SIG-M5 treated with dmso at 0.1 percent for 504 hours (cell line): ENCODE results near the gene GUCY1A1.

Source experiments
- DNase-seq: peaks from one replicate; lab custom pipeline; 2025; ENCODE audit not compliant: unreplicated experiment; lab: John Stamatoyannopoulos, UW

The GUCY1A1 gene

DNA sequence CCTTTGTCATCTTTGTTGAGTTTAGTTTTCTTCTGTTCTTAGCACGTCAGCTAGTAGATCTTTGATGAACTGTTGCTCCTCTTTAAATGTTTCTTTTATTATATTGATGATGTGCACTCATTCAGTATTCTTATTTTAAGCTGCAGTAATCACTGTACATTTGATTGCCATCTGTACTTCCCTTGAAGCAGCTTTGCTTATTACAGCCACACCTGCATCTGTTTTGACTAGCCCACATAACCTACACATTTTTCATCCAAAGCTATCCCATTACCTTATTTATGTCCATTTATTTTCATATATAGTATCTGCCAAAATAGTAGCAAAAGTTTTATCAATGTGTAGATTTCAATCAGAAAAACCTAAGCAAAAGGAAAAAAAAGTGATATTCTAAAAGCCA is 68.3 kb downstream of the GUCY1A1 start:
- DNase-seq = no peak

DNA sequence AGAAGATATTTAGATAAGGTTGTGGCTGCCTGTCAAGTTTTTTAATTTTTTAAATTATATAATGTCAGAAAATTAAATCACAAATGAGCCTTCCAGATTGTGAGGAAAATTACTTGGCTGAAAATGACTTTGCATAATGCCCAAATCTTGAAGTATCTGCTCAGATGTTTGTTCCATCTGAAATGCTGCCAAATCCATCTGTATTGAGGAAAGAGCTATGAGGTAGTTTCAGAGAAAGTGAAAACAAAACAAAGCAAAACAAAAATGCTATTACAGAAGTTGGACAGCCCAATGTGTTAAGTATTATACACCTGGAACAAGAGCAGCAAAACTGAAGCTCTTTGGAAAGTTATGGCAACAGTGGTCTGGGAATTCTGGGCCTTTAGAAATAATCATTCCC is 68.8 kb downstream of the GUCY1A1 start:
- no peak for DNase-seq

DNA sequence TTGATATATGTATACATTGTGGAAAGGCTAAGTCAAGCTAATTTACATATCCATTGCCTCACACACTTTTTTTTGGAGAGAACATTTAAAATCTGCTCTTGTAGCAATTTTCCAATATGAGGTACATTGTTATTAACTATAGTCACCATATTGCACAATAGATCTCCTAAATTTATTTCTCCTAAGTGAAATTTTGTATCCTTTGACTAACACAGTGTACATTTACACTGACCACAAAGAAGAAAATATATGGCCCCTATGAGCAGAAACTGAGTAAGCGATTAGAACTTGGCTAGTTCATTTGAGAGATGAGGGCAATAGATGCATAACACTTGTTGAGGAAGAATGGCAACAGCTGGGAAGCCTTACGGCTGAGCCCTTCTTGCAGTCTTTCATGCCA is 71.9 kb downstream of the GUCY1A1 start:
- DNase-seq = no peak

DNA sequence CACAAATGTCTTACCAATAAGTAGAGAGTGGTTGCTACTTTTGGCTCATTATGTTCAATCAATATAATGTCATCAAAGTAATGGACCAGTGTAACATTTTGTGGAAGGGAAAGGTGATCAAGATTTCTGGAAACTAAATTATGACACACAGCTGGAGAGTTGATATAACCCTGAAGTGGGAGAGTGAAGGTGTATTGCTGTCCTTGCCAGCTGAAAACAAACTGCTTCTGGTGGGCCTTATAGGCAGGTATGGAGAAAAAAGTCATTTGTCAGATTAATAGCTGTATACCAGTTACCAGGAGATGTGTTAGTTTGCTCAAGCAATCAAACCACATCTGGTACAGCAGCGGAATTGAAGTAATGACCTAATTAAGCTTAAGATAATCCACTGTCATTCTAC is 74.9 kb downstream of the GUCY1A1 start:
- DNase-seq = no peak

DNA sequence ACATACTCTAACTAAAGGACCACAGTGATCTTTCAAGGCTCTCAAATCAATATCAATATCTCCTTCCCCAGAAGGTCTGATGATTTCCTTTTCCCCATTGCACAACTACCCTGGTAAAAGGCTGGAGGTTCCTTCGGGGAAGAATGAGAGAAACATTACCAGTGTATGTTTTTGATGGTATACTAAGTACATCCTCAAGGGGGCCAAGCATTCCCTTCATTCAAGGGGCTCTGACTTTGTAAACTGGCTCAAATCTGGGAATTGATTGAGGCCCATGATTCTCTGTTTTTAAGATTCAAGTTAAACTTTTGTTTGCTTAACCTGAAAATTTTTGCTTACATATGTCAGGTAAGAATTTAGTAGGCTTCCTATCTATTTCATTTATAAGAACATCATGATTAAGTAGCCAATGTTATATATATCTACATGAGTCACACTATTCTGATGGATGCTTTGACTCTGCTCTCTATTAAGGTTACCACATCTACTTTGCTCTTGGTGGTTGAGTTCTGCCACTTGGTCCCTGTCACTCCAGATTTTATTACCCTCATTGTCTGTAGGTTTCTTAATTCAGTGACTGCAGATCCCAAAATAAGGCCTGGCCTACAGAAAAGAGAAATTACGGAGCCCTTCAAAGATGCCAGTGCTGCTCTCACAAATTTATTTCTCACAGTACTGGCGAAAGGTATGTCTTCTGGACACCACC is 75.8 kb downstream of the GUCY1A1 start:
- no peak for DNase-seq

DNA sequence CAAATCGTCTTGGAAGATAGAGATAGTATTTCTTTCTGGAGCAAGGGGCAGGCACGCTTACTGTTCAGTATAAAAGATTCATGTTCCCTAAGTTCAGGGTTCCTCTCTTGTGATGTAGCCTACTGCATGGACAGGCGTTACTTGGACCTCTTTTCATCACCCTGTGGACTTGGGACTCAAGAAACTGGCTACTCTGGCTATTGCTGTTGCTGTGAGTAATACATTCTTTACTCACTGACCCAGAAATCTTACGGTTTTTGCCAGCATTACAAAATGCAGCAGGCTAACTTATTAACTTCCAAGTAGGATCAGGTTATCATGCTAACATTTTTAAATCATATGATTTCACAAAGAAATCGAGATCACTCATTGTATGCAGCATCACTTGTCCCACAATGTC is 79.3 kb downstream of the GUCY1A1 start:
- no peak for DNase-seq

DNA sequence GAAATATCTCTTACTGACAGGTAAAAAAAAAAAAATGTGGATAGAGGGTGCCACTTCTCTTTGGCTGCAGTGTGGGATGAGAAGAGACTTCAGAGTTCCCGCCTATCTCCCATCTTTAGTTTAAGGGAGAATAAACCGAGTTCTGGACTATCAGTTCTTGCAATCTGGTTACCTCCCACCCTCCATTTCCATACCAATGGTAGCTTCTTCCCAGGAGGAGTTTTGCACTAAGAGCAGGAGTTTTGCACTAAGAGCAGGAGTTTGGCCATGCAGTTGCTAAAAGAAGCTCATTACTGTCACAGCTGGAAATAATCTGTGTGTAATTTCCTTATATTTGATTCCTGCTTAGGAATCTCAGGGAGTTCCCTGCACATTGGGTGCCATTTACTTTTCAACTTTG is 81.4 kb downstream of the GUCY1A1 start:
- no peak for DNase-seq

DNA sequence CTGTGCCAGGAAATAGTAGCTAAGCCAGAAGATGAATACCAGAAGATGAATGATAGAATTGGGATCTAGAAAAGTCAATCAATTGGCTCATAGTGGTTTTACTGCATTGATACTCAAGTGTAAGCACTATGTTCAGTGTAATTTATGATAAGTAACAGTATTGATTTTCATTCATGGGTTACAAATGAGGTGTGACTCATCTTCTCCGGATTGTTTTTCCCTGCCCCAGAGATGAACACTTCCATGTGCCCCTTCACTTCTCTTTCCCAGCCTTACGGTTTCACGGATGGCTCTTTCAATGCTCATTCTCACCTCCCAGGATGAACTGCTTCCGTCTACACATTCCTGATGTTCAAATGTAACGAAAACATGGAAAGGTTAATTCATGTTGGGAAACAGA is 82.4 kb downstream of the GUCY1A1 start:
- no peak for DNase-seq

DNA sequence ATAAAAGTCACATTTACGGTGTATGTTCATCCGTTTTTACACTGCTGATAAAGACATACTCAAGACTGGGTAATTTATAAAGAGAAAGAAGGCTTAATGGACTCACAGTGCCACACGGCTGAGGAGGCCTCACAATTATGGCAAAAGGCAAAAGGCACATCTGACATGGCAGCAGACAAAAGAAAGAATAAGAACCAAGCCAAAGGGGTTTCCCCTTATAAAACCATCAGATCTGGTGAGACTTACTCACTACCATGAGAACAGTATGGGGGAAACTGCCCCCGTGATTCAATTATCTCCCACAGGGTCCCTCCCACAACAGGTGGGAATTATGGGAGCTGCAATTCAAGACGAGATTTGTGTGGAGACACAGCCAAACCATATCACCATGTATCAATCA is 84.9 kb downstream of the GUCY1A1 start:
- no peak for DNase-seq

DNA sequence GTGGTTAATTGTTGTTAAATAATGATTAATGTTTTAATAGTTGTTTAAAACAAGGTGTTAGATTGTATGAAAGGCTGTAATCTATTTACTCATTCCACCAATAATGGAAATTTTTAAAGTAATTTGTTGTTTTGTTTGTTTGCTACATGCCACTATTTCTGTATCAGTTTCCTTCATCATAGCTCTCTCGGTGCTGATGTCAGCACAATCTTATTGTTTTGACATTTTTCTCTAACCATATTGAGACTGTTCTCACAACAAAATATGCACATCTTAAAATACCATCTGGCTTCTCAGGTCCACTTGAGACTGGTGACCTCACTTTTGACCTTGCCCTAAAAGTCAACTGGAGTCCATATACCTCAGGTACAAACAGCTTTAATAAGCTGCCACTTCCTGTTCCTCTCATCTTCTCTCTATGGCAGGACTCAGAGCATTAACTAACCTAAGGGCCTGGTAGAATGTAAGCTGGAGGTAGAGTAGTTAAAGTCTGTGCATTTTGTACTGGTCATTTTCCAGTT is 91.2 kb downstream of the GUCY1A1 start:
- DNase-seq = no peak

DNA sequence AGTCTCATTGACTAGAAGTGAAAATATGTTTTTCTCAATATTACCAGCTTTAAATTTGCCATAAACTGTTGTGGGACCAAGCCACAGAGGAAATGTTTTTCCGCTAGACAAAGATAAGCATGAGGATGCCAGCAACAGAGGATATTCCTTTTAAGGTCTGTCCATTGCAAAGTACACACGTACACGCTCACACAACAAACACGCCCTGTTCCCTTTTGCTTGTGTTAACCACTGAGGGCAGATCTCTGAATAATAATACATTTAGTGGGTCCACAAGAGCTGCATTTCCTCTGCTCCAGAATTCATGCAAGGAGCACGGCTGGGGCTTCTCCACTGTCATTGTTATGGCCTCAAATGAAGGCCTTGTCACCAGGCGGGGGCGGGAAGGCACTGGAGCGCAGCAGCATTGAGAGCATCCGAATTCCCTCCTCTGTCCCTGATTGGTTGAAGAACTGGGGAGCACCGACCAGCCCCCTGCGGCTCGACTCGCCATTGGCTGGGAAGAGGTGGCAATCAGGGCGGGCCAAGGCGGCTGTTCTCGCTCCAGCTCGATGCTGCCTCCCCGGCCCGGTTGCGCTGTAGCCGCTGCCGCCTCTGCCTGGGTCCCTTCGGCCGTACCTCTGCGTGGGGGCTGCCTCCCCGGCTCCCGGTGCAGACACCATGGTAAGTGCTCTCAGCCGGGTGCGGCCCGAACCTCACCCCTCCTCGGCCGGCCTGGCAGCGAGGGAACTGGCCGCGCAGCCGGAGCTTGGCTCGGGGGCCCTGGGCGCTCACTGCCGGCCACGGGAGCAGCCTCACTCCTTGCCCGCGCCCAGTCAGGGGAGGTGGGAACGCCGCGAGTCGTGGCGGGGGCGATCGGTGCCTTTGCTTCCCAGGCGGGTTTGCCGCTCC is 92.1 kb downstream of the GUCY1A1 start, which contains the start of gene GUCY1B1:
Gene GUCY1B1 (plus strand): TSS at position 541 of the 891 bp plus-strand sequence. CDS start 120 bp downstream, at position 661.
- DNase-seq = peak; percentile 29

DNA sequence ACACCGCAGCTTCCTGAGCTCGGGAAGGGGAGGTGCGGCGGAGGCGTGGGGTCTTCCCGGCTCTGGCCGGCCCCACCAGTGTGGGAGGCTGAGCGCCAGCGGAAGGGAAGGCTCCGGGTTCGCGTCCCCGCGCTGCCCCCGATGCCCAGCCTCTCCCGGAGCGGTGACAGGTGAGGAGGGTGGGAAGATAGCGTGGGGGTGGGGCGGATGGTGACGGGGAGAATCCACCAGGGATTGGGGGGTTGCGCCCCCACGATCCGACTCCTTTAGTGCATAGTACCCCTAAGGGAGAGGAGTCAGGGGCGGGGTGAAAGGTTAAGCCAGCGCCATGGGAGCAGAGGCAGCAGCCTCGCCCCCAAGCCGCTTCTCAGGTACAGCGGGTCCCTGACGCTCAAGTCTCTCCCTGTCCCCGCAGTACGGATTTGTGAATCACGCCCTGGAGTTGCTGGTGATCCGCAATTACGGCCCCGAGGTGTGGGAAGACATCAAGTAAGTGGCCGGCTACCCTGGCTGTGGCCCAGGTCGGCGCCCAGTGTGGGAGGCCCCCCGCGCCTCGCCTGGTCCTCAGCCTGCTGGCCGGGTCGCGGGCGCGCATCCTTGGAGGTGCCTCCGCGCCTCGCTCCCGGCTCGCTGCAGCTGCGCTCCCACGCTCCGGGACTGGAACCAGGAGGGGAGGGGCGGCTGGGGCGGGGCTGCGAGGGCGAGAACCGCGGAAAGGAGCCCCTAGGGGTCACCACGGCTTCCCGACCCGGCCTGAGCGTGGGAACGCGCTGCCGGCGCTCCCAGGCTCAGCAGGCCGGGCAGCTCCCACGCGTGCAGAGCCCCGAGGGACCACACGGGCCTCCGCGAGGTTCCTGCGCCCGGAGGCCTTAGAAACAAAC is 93.0 kb downstream of the GUCY1A1 start:
- DNase-seq = no peak

DNA sequence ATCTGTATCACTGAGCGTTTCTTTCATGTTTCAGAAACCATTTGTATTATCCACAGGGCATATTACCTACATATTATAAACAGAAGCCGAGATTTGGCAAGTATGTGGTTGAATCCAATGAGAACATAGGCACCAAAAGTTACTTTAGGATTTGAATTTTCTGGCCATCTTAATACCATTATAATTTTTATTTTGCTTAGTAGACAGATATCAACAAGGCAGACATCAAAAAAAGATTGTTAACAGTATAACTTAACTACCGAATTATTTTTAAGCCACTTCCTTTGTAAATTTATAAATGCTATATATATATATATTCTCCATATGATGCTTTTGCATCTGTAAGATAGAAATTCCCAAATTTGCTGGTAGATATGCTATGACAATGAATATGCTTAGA is 94.4 kb downstream of the GUCY1A1 start:
- no peak for DNase-seq

DNA sequence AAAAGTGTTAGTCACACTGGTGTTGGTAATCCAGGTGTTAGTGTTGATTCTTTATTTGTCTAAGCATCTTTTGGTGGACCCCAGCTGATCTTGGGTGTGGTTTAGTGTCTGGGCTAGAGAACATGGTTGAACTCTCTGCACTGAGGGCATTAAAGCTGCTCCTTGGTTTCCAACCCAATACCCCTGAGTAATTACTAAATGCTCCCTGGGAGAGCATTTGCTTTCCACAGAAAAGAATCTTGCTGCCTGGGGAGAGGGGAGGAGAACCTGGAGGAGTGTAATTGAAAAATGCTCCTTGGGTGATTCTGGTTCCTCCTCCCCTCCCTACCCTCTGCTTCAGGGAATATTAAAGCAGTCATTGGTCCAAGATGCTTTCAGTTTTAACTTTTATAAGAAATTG is 95.3 kb downstream of the GUCY1A1 start:
- DNase-seq = no peak

DNA sequence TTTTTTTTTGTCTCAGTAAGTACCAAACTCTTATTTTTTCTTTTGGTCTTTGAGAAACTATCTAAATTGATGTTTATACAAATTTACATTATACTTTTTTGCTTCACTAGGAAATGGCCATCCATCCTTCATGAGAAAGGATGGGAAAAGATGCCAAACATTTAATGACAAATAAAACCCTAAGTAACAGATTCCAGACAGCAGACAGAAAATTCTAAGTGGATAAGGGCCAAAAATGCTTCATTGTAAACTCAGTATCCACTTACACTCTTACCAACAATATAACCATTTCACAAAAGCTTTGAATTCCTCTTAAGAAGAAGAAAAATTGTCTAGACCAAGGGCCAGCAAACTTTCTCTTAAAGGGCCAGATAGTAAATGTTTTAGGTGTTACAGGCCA is 95.7 kb downstream of the GUCY1A1 start:
- DNase-seq = no peak

DNA sequence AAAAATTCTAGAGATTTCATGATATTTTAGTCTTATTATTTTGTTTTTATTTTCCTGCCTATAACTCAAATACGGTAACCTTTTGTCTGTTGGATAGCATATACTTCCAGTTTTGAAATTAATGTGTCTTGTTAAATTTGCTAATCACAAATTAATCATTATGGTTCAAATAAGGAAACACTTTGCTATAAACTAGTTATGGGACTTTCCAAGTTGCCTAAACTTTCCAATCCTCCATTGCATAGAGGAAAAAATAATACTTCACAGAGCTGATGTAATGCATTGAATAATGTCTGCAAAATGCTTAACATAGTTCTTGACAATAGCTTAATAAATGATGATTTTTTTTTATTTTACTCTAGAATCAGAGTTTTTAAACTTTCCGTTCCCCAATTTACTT is 96.9 kb downstream of the GUCY1A1 start:
- DNase-seq = no peak

DNA sequence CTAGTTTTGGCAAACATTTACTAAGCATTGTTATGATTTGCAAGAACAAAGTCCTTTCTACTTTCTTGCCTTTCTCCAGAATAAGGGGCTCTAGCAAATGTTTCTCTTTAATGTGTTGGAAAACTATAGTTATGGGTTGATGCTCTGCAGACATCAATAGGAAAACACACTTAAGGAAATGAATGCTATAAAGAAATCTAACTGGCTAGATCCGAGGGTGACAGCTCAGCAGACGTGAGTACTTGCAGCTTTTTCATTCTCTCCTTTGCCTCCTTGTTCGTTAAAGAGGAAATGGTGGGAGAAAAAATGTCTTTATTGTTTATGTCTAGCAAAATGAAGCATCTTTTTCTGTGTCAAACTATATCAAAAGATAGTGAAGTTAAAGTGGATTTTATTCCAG is 98.5 kb downstream of the GUCY1A1 start:
- DNase-seq = no peak

DNA sequence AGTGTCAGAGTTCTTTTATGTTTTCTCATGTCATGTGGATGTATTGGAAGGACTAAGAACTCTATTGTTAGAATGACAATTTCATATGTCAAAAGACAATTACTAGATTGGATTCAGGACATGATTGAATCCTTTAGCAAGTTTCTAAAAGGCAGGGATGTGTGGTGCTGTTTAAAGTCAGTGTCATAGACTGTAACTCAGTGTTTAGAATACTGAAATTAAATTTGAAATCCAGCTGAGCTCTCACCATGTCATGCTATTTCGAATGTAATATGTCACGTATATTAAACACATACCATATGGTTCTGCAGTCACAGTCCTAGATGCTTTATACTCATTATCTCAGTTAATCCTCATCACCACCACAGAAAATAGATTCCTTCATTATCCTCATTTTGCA is 100.0 kb downstream of the GUCY1A1 start:
- DNase-seq = no peak

DNA sequence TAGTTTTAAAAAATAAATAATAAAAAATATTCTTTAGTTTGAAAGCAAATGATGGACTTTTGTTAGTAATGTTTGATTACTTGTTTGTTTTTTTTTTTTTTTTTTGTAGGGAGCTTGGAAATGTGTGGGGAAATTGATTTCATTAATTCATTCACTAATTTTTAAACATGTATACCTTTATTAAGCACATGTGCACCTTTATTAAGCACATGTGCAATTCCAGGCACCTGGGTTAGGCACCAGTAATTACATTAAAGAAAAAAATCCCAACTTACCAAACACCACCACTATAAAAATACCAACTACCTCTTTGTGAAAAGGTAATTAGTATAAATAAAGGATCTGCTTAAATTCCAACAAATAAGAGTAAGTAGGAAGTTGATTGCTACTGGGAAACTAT is 101.7 kb downstream of the GUCY1A1 start:
- no peak for DNase-seq

DNA sequence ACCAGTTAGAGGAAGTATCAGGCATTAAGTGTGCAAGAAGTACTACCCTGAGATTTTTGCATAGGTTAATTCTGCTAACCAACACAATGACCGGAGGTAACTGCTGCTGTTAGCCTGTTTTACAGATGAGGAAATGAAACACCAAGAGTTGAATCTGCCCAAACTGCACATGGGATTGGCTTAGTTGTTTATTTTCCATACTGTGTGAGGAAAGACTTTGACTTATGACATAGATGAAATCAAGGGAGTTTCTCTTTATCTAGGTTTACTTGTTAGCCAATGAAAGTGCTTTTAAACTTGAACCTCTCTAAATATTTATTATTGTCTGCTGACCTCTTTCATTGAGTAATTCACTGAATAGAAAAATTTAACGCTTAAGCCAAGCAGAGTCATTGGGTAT is 102.4 kb downstream of the GUCY1A1 start:
- peak; percentile 13 for DNase-seq
